ENCODE data around the gene ACSS1.

- TF ChIP-seq, protein P1, sequence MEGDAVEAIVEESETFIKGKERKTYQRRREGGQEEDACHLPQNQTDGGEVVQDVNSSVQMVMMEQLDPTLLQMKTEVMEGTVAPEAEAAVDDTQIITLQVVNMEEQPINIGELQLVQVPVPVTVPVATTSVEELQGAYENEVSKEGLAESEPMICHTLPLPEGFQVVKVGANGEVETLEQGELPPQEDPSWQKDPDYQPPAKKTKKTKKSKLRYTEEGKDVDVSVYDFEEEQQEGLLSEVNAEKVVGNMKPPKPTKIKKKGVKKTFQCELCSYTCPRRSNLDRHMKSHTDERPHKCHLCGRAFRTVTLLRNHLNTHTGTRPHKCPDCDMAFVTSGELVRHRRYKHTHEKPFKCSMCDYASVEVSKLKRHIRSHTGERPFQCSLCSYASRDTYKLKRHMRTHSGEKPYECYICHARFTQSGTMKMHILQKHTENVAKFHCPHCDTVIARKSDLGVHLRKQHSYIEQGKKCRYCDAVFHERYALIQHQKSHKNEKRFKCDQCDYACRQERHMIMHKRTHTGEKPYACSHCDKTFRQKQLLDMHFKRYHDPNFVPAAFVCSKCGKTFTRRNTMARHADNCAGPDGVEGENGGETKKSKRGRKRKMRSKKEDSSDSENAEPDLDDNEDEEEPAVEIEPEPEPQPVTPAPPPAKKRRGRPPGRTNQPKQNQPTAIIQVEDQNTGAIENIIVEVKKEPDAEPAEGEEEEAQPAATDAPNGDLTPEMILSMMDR (IDR thresholded peaks at IDR 0.05): no peak
- no peak for TF ChIP-seq EZH2 (IDR thresholded peaks at IDR 0.05)
Observed at GRCh38 chr20:25018425-25018824, 39.5 kb downstream of the ACSS1 start.

Data from neural progenitor cell (in vitro differentiated cells).